Brain microvascular endothelial cell (primary cell): ENCODE data around the gene ABL2.

Source experiments
- DNase-seq: peaks from one replicate; pipeline ENCODE4 v3.0.0-alpha.2; 2020
- H3K27ac ChIP-seq: fragments of 250-450 bp; sonication (Bioruptor Pico); 2 replicates; pipeline ENCODE4 v1.5.1; 2020; ENCODE audit warnings: mild to moderate bottlenecking, moderate library complexity
- H3K27me3 ChIP-seq: fragments of 250-450 bp; sonication (Bioruptor Pico); replicated peaks from 2 replicates; pipeline ENCODE4 v1.5.1; 2020; ENCODE audit warnings: mild to moderate bottlenecking
- H3K36me3 ChIP-seq: fragments of 250-450 bp; sonication (Bioruptor Pico); replicated peaks from 2 replicates; pipeline ENCODE4 v1.5.1; 2020; ENCODE audit warnings: mild to moderate bottlenecking
- H3K4me3 ChIP-seq: 2 replicates; pipeline ENCODE4 v1.5.1; 2011; ENCODE audit warnings: low read depth, mild to moderate bottlenecking, control low read depth, low read length, moderate library complexity
- CTCF ChIP-seq: IDR thresholded peaks from 2 replicates; pipeline ENCODE4 v1.5.1; 2011; ENCODE audit warnings: low read depth, mild to moderate bottlenecking, moderate library complexity, low read length, control low read depth, inconsistent platforms; ENCODE audit errors: missing control alignments
- in situ Hi-C: cut with HindIII; loops from 2 replicates; pipeline ENCODE4 v1.10.0; 2017; ENCODE audit warnings: low sequenced_read_pairs, low pct_ligation_motif_present

Gene ABL2

GRCh38 chr1:179121159-179121938, 108.1 kb downstream of the ABL2 start:
- Histone ChIP-seq H3K27me3 (no peaks in the 10 kb centered on the region), H3K27ac (no peak overlapping the region), H3K4me3 (no peak overlapping the region), H3K36me3 (peaks cover 73% of the 10 kb centered on the region)
- TF ChIP-seq CTCF, result peak; percentile 73
- in situ Hi-C loops, result no loop called here
- no peak for DNase-seq

- TF ChIP-seq CTCF, result no peak
- Histone ChIP-seq H3K36me3 (peaks cover 74% of the 10 kb centered on the region), H3K4me3 (no peak overlapping the region), H3K27ac (no peak overlapping the region), H3K27me3 (no peaks in the 10 kb centered on the region)
- in situ Hi-C loops, result no loop called here
- DNase-seq, result no peak
These were observed 108.7 kb downstream of the ABL2 start for GRCh38 chr1:179120736-179121135.

GRCh38 chr1:179119513-179119912, 110.0 kb downstream of the ABL2 start:
- in situ Hi-C loops, result no loop called here
- Histone ChIP-seq H3K4me3 (no peak overlapping the region), H3K36me3 (peaks cover 73% of the 10 kb centered on the region), H3K27me3 (no peaks in the 10 kb centered on the region), H3K27ac (no peak overlapping the region)
- DNase-seq, result no peak
- no peak for TF ChIP-seq CTCF

GRCh38 chr1:179115181-179115580, 114.3 kb downstream of the ABL2 start:
- H3K36me3 ChIP-seq, result peaks cover 80% of the 10 kb centered on the region
- no peak for TF ChIP-seq CTCF
- no peak overlapping the region for H3K4me3 ChIP-seq
- DNase-seq, result no peak
- in situ Hi-C loops, result no loop called here
- no peaks in the 10 kb centered on the region for H3K27me3 ChIP-seq
- no peak overlapping the region for H3K27ac ChIP-seq

GRCh38 chr1:179108644-179109043, 120.8 kb downstream of the ABL2 start:
- TF ChIP-seq CTCF, result no peak
- H3K4me3 ChIP-seq, result no peak overlapping the region
- in situ Hi-C loops, result no loop called here
- no peak overlapping the region for H3K27ac ChIP-seq
- no peak for DNase-seq
- H3K36me3 ChIP-seq, result peaks cover 70% of the 10 kb centered on the region
- no peaks in the 10 kb centered on the region for H3K27me3 ChIP-seq
